D721Med (cell line): ENCODE data around the gene ASTN1.

Source experiments
- DNase-seq: peaks from one replicate; pipeline ENCODE4 v3.0.0; 2011; ENCODE audit warnings: low spot score; ENCODE audit not compliant: insufficient read length
- FAIRE-seq: peaks from 2 replicates; lab custom pipeline; 2011; peaks lifted over from hg19 to GRCh38; lab: Jason Lieb, UNC
- CTCF ChIP-seq: IDR thresholded peaks from 2 replicates; pipeline ENCODE4 v1.5.1; 2012; ENCODE audit warnings: mild to moderate bottlenecking, control low read depth; ENCODE audit not compliant: insufficient read depth; ENCODE audit errors: missing control alignments

The ASTN1 gene

GRCh38 chr1:176850871-176851270 is 313.6 kb downstream of the ASTN1 start:
- FAIRE-seq (no peak), DNase-seq (no peak)
- TF ChIP-seq CTCF: no peak

- TF ChIP-seq CTCF: no peak
- DNase-seq (no peak), FAIRE-seq (peak; percentile 25)
Measured at GRCh38 chr1:176849281-176849680, 315.2 kb downstream of the ASTN1 start.

GRCh38 chr1:176847052-176847451 is 317.5 kb downstream of the ASTN1 start:
- DNase-seq: no peak

GRCh38 chr1:176843352-176844297 is 320.9 kb downstream of the ASTN1 start:
- FAIRE-seq (peak; percentile 98), DNase-seq (no peak)
- peak; percentile 94 for TF ChIP-seq CTCF

More at GRCh38 chr1:176847052-176847451, 317.5 kb downstream of the ASTN1 start:
- no peak for FAIRE-seq
- TF ChIP-seq CTCF: no peak

- no peak for FAIRE-seq
- no peak for TF ChIP-seq CTCF
- DNase-seq: no peak
Measured at GRCh38 chr1:176841238-176841637, 323.3 kb downstream of the ASTN1 start.

- TF ChIP-seq CTCF: no peak
- no peak for FAIRE-seq
Measured at GRCh38 chr1:176839216-176839615, 325.3 kb downstream of the ASTN1 start.

More at GRCh38 chr1:176839216-176839615, 325.3 kb downstream of the ASTN1 start:
- DNase-seq: no peak
